22Rv1 (cell line): Measurements from ENCODE around the gene CD300A.
A peak's percentile ranks its signal among the peaks of the same experiment; 100 is the strongest.

Source experiments
- H3K27ac ChIP-seq: fragments of 450-650 bp; 2 replicates; pipeline ENCODE4 v1.5.1; 2017
- ZFX ChIP-seq: fragments of 450-650 bp; IDR thresholded peaks from 2 replicates; pipeline ENCODE4 v1.6.1; 2017; ENCODE audit warnings: antibody characterized with exemption, borderline replicate concordance
- TF ChIP-seq, protein P1 (sequence below): fragments of 450-650 bp; IDR thresholded peaks from 2 replicates; pipeline ENCODE4 v1.5.1; 2017; ENCODE audit warnings: mild to moderate bottlenecking

Gene CD300A

DNA sequence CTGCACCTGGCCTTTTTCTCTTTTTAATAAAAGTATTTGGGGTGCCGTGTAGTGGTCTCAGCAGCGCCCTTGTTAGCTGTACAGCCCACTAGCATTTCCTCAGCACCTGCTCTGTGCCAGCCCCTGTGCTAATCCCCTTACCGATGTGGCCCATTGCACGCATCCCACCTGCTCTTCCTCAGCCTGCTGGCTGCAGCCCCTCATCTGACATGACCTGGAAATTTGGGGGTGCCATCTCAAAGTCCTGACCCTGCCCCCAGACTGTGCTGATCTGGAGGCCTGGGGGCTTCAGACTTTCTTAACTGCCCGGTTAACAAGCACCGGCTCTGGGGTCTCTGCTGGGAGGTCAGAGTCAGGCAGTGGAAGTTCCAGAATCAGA lies 24.2 kb upstream of the CD300A start:
- TF ChIP-seq ZFX, result no peak
- TF ChIP-seq, protein P1, sequence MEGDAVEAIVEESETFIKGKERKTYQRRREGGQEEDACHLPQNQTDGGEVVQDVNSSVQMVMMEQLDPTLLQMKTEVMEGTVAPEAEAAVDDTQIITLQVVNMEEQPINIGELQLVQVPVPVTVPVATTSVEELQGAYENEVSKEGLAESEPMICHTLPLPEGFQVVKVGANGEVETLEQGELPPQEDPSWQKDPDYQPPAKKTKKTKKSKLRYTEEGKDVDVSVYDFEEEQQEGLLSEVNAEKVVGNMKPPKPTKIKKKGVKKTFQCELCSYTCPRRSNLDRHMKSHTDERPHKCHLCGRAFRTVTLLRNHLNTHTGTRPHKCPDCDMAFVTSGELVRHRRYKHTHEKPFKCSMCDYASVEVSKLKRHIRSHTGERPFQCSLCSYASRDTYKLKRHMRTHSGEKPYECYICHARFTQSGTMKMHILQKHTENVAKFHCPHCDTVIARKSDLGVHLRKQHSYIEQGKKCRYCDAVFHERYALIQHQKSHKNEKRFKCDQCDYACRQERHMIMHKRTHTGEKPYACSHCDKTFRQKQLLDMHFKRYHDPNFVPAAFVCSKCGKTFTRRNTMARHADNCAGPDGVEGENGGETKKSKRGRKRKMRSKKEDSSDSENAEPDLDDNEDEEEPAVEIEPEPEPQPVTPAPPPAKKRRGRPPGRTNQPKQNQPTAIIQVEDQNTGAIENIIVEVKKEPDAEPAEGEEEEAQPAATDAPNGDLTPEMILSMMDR, result no peak
- H3K27ac ChIP-seq, result peak overlapping the region; percentile 40; the same call in 1 of the 2 replicates

DNA sequence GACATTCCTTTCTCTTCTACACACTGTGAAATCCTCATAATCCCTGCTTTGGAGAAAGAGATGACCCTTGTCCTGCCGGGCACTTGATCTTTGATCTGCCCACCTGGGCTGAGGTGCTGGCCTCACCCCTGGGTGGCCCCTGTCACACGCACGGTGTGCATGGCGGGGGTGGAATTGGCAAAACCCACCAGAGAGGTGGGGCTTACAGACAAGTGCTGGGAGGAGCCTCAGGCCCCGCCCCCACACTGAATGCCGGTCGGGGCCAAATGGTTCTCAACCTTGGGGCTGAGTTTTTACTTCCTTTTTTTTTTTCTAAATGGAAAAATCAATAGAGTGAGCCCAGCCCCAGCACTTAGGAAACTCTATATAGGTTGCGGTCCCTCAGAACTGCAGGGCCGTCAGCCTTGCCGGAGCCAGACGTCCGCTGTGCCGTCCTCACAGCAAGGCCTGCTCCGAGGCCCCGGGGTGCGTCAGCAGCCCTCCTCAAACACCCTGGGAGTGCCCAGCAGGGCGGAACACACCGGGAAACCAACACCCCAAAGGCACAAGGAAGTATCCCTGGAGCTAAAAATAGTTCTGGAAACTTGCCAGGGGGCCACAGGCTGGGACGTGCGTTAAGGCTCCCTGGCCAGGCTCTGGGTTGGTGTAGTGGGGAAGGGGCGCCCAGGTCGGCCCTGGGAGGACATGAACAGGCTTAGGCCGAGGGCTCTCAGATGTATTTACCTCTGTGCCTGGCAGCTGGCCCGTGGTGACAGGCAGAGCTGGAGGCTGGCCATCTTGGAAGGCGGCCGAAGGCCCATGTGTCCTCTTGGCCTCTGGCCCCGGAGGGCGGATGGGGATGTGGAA lies 23.5 kb upstream of the CD300A start:
- H3K27ac ChIP-seq, result peak overlapping the region; percentile 40

DNA sequence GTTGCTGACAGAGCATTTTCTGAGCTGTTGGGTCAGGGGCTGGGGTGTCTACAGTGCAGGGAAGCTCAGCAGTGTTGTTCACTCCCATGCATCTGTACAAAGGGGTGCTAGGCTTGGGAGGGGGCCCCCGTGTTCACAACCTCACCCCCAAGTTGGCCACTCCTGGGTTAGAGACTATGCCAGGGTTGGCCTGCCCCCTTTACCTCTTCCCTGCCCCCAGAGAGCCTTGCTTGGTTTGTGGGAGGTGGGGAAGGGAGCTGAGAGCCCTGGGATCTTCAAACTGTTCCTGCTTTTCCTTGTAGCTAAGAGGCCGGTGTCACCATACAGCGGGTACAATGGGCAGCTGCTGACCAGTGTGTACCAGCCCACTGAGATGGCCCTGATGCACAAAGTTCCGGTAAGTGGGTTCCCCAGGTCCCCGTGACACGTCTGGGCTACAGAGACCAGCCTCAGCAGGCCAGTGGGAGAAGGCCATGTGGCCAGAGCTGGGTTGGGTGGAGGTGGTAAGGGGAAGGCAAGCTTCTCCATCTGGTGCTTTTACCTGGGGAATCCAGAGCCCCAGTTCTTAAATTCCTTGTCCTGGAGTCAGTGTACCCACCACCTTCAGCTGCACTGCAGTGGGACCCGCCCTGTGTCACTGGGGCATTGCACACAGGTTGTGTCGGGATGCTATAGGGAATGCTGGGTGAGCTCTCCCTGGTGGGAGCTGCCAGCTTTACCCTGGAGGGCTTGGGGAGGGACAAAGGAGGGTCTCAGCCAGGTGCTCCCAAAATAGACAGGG lies 22.7 kb upstream of the CD300A start:
- TF ChIP-seq, protein P1, result no peak
- no peak overlapping the region for H3K27ac ChIP-seq

More for the DNA sequence above, 23.5 kb upstream of the CD300A start:
- TF ChIP-seq ZFX, result no peak
- TF ChIP-seq, protein P1, result no peak

GRCh38 chr17:74444406-74444805 lies 22.0 kb upstream of the CD300A start:
- no peak overlapping the region for H3K27ac ChIP-seq
- TF ChIP-seq, protein P1, result no peak
- TF ChIP-seq ZFX, result no peak

- H3K27ac ChIP-seq, result no peak overlapping the region
Measured at GRCh38 chr17:74445158-74445557, 21.3 kb upstream of the CD300A start.

GRCh38 chr17:74446551-74447500 lies 19.6 kb upstream of the CD300A start:
- TF ChIP-seq ZFX, result no peak
- TF ChIP-seq, protein P1, result no peak
- no peak overlapping the region for H3K27ac ChIP-seq

More at GRCh38 chr17:74445158-74445557, 21.3 kb upstream of the CD300A start:
- TF ChIP-seq, protein P1, result no peak
- no peak for TF ChIP-seq ZFX
